Natural killer cell (primary cell): ENCODE results near the gene SETBP1. TPM values are rescaled to one million over a fixed set of nuclear protein-coding genes. Genes with fewer than 3 reads are reported as not detected.

ENCODE experiments used
- ATAC-seq, 3 donors: fragments of 150-1000 bp in 2 of 3; fragments of 200-7000 bp in 1 of 3; cut with Tn5 transposase; 1 replicate in 1 of 3; 2 replicates in 2 of 3; pipeline ENCODE4 v1.10.0; 2021; ENCODE audit warnings: mild to moderate bottlenecking in 2 of 3, moderate library complexity in 2 of 3
- DNase-seq, 2 donors: peaks; one replicate each; pipeline versions ENCODE4 v3.0.0 to v3.0.0-alpha.2; 2013 to 2021; ENCODE audit warnings: mixed read lengths in 1 of 2
- H3K27ac ChIP-seq: one replicate; pipeline ENCODE4 v1.5.1; 2013; ENCODE audit warnings: mild to moderate bottlenecking, low read length
- H3K27me3 ChIP-seq: one replicate; pipeline ENCODE4 v1.6.1; 2013; ENCODE audit warnings: low read length; ENCODE audit not compliant: control insufficient read depth, insufficient read depth
- H3K36me3 ChIP-seq: one replicate; pipeline ENCODE4 v1.6.1; 2013; ENCODE audit warnings: low read length; ENCODE audit not compliant: control insufficient read depth, insufficient read depth
- H3K4me1 ChIP-seq: one replicate; pipeline ENCODE4 v1.6.1; 2013; ENCODE audit warnings: low read length; ENCODE audit not compliant: control insufficient read depth, insufficient read depth
- H3K4me3 ChIP-seq: one replicate; pipeline ENCODE4 v1.5.1; 2013; ENCODE audit warnings: low read length
- H3K9me3 ChIP-seq: one replicate; pipeline ENCODE4 v1.6.1; 2013; ENCODE audit warnings: low read length; ENCODE audit not compliant: control insufficient read depth, insufficient read depth
- H3K27ac Mint-ChIP-seq, 2 donors: one replicate each; pipeline ENCODE4 v1.8.0; 2022; ENCODE audit warnings: mild to moderate bottlenecking in 2 of 2, mixed read lengths in 2 of 2, moderate library complexity in 1 of 2
- H3K27me3 Mint-ChIP-seq, 2 donors: one replicate each; pipeline ENCODE4 v1.8.0; 2022; ENCODE audit warnings: low read depth in 2 of 2, mixed read lengths in 2 of 2
- H3K36me3 Mint-ChIP-seq: one replicate; pipeline ENCODE4 v1.8.0; 2022; ENCODE audit warnings: mixed read lengths
- H3K4me1 Mint-ChIP-seq, 2 donors: one replicate each; pipeline ENCODE4 v1.8.0; 2022; ENCODE audit warnings: mixed read lengths in 2 of 2
- H3K4me3 Mint-ChIP-seq: one replicate; pipeline ENCODE4 v1.8.0; 2022; ENCODE audit warnings: mild to moderate bottlenecking, moderate library complexity, mixed read lengths
- H3K9me3 Mint-ChIP-seq, 2 donors: one replicate each; pipeline ENCODE4 v1.8.0; 2022; ENCODE audit warnings: mixed read lengths in 2 of 2
- CTCF ChIP-seq: fragments of 200-600 bp; IDR thresholded peaks from one replicate; pipeline ENCODE4 v1.8.0; 2022; ENCODE audit warnings: antibody characterized with exemption
- WGBS: methylation state at CpG from one replicate; pipeline ENCODE4 v1.1.7; 2013; ENCODE audit warnings: missing lambda C conversion rate; ENCODE audit not compliant: insufficient coverage; 5-methylcytosine and 5-hydroxymethylcytosine counted together
- intact Hi-C: fragments of 100-400 bp; cut with micrococcal nuclease; formaldehyde crosslinking; loops from one replicate; pipeline ENCODE4 v1.14.2; 2022
- total RNA-seq, 4 donors: library from RNA; stranded (reverse); fragments of 120-200 nt in 1 of 4; gene quantifications; one replicate each; pipeline versions ENCODE4 v1.2.3 to v1.2.4, GENCODE V29; 2013 to 2022

SETBP1 gene
- 10 to 100 TPM; 36.0 to 46.6 (median 41.2) TPM for total RNA-seq
- 48.5 TPM for total RNA-seq (2013)

- Mint-ChIP-seq H3K27me3 (no peaks in the 10 kb centered on the region), H3K27ac (peak within 1 kb of the TSS in 1 of 2 donors; percentile 39), H3K4me1 (peaks cover 7 to 8% of the 10 kb centered on the region in 2 donors), H3K36me3 (no peaks in the 10 kb centered on the region), H3K4me3 (no peak within 1 kb of the TSS), H3K9me3 (no peaks in the 10 kb centered on the region)
- ATAC-seq (peak; percentile 20 to 34 (median 29)), DNase-seq (peak; percentile 42 to 48)
- Histone ChIP-seq H3K27me3 (no peaks in the 10 kb centered on the region), H3K4me3 (peak within 1 kb of the TSS; percentile 76), H3K4me1 (peaks cover 19% of the 10 kb centered on the region), H3K27ac (no peak within 1 kb of the TSS), H3K36me3 (no peaks in the 10 kb centered on the region), H3K9me3 (no peaks in the 10 kb centered on the region)
- no peak for TF ChIP-seq CTCF
- intact Hi-C loops: loop anchor here (2.0 to 5.0 kb wide), 4 partner anchors 20 to 207 kb away; no protein-coding TSS in a partner anchor
- under 1% methylated on average over 53 of the region's 64 CpGs for WGBS
Observed at GRCh38 chr18:44680273-44681075, at the start of gene SETBP1. SETBP1 (plus strand) TSS chr18:44680888; CDS start chr18:44701347, 20,459 bp downstream.

- WGBS: 100% methylated on average over 2 of the region's 3 CpGs
- H3K27ac ChIP-seq: no peak overlapping the region
- Mint-ChIP-seq H3K27ac (no peak overlapping the region), H3K9me3 (no peaks in the 10 kb centered on the region), H3K4me1 (peaks cover 28 to 40% of the 10 kb centered on the region in 2 donors), H3K4me3 (no peak overlapping the region), H3K36me3 (no peaks in the 10 kb centered on the region), H3K27me3 (no peaks in the 10 kb centered on the region)
- ATAC-seq (no peak), DNase-seq (no peak)
- H3K4me1 ChIP-seq: peaks cover 6% of the 10 kb centered on the region
- intact Hi-C loops: loop anchor here (10.0 kb wide), 1 partner anchor 108 kb away; no protein-coding TSS in a partner anchor
- TF ChIP-seq CTCF: no peak
- no peaks in the 10 kb centered on the region for H3K9me3 ChIP-seq
- H3K27me3 ChIP-seq: no peaks in the 10 kb centered on the region
- no peaks in the 10 kb centered on the region for H3K36me3 ChIP-seq
- H3K4me3 ChIP-seq: no peak overlapping the region
Observed at GRCh38 chr18:44632469-44633145, 48.1 kb upstream of the SETBP1 start.

- Histone ChIP-seq H3K36me3 (no peaks in the 10 kb centered on the region), H3K9me3 (no peaks in the 10 kb centered on the region), H3K4me3 (no peak overlapping the region), H3K27me3 (no peaks in the 10 kb centered on the region), H3K4me1 (peaks cover 15% of the 10 kb centered on the region), H3K27ac (no peak overlapping the region)
- no peak for ATAC-seq
- intact Hi-C loops: loop anchor here (10.0 kb wide), 1 partner anchor 111 kb away; no protein-coding TSS in a partner anchor
- Mint-ChIP-seq H3K36me3 (no peaks in the 10 kb centered on the region), H3K27me3 (peaks cover 0 to 2% of the 10 kb centered on the region in 2 donors), H3K9me3 (no peaks in the 10 kb centered on the region), H3K27ac (no peak overlapping the region), H3K4me1 (peaks cover 49 to 58% of the 10 kb centered on the region in 2 donors), H3K4me3 (no peak overlapping the region)
- no peak for DNase-seq
- no peak for TF ChIP-seq CTCF
- 96% methylated on average over 2 of the region's 3 CpGs for WGBS
Observed at GRCh38 chr18:44635546-44635945, 45.1 kb upstream of the SETBP1 start.
